Esophagus squamous epithelium (tissue), 4 donors: ENCODE data around the gene TMEM163.

Source experiments
- POLR2A ChIP-seq, 4 donors: fragments of 450-650 bp; IDR thresholded peaks; one replicate each; pipeline ENCODE4 v1.6.1; 2017; ENCODE audit warnings: antibody characterized with exemption in 4 of 4, mild to moderate bottlenecking in 4 of 4, moderate library complexity in 3 of 4
- TF ChIP-seq, protein P1 (sequence below), 6 experiments: fragments of 450-650 bp in 4 of 6; fragments of 200-600 bp in 2 of 6; sonication (generic) in 2 of 6; IDR thresholded peaks; one replicate each; pipeline ENCODE4 v1.5.1; 2016 to 2019; ENCODE audit warnings: antibody characterized with exemption in 6 of 6, mild to moderate bottlenecking in 4 of 6, moderate library complexity in 4 of 6

DNA sequence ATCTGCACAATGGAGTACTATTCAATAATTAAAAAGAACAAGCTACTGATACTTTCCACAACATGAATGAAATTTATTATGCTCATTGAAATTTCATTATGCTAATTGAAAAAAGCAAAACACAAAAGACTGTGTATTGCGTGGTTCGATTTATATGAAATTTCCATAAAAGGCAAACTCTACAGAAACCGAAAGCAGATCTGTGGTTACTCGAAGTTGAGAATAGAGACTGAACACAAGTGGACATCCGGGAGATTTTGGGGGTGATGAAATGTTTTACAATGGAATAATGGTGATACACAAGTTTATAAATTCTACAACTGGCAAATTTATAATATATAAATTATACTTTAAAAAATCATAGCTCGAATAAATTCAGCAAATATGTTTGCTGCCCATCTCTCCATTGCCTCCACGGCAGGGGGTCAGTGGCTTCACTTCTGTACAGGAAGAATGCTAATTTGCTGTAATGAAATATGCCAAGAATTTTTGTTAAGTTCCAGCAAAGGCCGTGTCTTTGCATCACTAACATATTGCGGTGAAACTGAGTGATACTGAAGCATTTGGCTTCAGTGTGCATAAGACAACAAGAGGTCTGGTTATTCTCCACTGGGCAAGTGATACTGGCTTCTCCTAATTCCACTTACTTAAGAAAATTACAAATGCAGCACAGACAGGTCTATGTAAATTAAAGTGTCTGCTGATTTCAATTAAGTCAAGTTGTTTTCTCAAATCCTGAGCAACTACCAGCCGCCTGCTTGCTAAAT lies 96.7 kb downstream of the TMEM163 start:
- TF ChIP-seq, protein P1, sequence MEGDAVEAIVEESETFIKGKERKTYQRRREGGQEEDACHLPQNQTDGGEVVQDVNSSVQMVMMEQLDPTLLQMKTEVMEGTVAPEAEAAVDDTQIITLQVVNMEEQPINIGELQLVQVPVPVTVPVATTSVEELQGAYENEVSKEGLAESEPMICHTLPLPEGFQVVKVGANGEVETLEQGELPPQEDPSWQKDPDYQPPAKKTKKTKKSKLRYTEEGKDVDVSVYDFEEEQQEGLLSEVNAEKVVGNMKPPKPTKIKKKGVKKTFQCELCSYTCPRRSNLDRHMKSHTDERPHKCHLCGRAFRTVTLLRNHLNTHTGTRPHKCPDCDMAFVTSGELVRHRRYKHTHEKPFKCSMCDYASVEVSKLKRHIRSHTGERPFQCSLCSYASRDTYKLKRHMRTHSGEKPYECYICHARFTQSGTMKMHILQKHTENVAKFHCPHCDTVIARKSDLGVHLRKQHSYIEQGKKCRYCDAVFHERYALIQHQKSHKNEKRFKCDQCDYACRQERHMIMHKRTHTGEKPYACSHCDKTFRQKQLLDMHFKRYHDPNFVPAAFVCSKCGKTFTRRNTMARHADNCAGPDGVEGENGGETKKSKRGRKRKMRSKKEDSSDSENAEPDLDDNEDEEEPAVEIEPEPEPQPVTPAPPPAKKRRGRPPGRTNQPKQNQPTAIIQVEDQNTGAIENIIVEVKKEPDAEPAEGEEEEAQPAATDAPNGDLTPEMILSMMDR (IDR thresholded peaks at IDR 0.05) = no peak
- TF ChIP-seq POLR2A (IDR thresholded peaks at IDR 0.05) = no peak
